Ishikawa (cell line): ENCODE measurements around the gene NEGR1.

Experiments used
- CEBPB ChIP-seq: IDR thresholded peaks from 2 replicates; pipeline ENCODE4 v1.6.1; 2012
- CREB1 ChIP-seq: IDR thresholded peaks from 2 replicates; pipeline ENCODE4 v1.6.1; 2012; ENCODE audit warnings: low read depth
- EGR1 ChIP-seq: IDR thresholded peaks from 2 replicates; pipeline ENCODE4 v1.6.1; 2012
- EP300 ChIP-seq: IDR thresholded peaks from 2 replicates; pipeline ENCODE4 v1.6.1; 2012; ENCODE audit warnings: borderline replicate concordance
- FOXM1 ChIP-seq: IDR thresholded peaks from 2 replicates; pipeline ENCODE4 v1.6.1; 2012; ENCODE audit warnings: low read depth, borderline replicate concordance
- NFIC ChIP-seq: IDR thresholded peaks from 2 replicates; pipeline ENCODE4 v1.6.1; 2012
- RAD21 ChIP-seq: IDR thresholded peaks from 2 replicates; pipeline ENCODE4 v1.6.1; 2012; ENCODE audit warnings: low read depth
- TAF1 ChIP-seq: IDR thresholded peaks from 2 replicates; pipeline ENCODE4 v1.6.1; 2012; ENCODE audit warnings: low read depth, mild to moderate bottlenecking
- TCF12 ChIP-seq: IDR thresholded peaks from 2 replicates; pipeline ENCODE4 v1.6.1; 2012; ENCODE audit warnings: low read depth
- TEAD4 ChIP-seq: IDR thresholded peaks from 2 replicates; pipeline ENCODE4 v1.6.1; 2012
- YY1 ChIP-seq: IDR thresholded peaks from 2 replicates; pipeline ENCODE4 v1.6.1; 2012; ENCODE audit warnings: low read depth
- ZBTB7A ChIP-seq: IDR thresholded peaks from 2 replicates; pipeline ENCODE4 v1.6.1; 2012; ENCODE audit warnings: low read depth
- TF ChIP-seq, protein P1 (sequence below): IDR thresholded peaks from 2 replicates; pipeline ENCODE4 v1.6.1; 2012; ENCODE audit warnings: low read depth, mild to moderate bottlenecking
- TF ChIP-seq, protein P2 (sequence below): IDR thresholded peaks from 2 replicates; pipeline ENCODE4 v1.6.1; 2012
- TF ChIP-seq, protein P3 (sequence below): IDR thresholded peaks from 2 replicates; pipeline ENCODE4 v1.6.1; 2012

The NEGR1 gene

DNA sequence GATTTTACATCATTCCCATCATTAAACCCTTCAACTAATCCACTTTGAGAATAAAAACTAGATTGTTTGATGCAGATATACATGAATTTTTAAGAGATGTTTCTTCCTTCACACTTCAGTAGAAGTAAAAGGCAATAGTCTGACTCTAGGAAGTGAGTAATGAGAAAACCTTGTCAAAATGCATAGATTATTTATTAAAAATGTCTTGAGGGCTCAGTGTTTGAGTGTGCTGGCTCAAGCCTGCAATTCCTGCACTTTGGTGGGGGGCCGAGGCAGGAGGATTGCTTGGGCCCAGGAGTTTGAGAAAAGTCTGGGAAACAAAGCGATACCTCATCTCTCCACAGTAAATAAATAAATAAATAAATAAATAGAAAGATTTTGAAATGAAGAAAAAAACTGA, 177.1 kb downstream of the NEGR1 start:
- TF ChIP-seq EP300: no peak
- no peak for TF ChIP-seq RAD21
- TF ChIP-seq YY1: no peak
- TF ChIP-seq, protein P1, sequence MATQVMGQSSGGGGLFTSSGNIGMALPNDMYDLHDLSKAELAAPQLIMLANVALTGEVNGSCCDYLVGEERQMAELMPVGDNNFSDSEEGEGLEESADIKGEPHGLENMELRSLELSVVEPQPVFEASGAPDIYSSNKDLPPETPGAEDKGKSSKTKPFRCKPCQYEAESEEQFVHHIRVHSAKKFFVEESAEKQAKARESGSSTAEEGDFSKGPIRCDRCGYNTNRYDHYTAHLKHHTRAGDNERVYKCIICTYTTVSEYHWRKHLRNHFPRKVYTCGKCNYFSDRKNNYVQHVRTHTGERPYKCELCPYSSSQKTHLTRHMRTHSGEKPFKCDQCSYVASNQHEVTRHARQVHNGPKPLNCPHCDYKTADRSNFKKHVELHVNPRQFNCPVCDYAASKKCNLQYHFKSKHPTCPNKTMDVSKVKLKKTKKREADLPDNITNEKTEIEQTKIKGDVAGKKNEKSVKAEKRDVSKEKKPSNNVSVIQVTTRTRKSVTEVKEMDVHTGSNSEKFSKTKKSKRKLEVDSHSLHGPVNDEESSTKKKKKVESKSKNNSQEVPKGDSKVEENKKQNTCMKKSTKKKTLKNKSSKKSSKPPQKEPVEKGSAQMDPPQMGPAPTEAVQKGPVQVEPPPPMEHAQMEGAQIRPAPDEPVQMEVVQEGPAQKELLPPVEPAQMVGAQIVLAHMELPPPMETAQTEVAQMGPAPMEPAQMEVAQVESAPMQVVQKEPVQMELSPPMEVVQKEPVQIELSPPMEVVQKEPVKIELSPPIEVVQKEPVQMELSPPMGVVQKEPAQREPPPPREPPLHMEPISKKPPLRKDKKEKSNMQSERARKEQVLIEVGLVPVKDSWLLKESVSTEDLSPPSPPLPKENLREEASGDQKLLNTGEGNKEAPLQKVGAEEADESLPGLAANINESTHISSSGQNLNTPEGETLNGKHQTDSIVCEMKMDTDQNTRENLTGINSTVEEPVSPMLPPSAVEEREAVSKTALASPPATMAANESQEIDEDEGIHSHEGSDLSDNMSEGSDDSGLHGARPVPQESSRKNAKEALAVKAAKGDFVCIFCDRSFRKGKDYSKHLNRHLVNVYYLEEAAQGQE: no peak
- TF ChIP-seq, protein P2, sequence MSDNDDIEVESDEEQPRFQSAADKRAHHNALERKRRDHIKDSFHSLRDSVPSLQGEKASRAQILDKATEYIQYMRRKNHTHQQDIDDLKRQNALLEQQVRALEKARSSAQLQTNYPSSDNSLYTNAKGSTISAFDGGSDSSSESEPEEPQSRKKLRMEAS: no peak
- TF ChIP-seq TCF12: no peak
- no peak for TF ChIP-seq TEAD4
- TF ChIP-seq FOXM1: no peak
- no peak for TF ChIP-seq NFIC
- no peak for TF ChIP-seq CREB1

DNA sequence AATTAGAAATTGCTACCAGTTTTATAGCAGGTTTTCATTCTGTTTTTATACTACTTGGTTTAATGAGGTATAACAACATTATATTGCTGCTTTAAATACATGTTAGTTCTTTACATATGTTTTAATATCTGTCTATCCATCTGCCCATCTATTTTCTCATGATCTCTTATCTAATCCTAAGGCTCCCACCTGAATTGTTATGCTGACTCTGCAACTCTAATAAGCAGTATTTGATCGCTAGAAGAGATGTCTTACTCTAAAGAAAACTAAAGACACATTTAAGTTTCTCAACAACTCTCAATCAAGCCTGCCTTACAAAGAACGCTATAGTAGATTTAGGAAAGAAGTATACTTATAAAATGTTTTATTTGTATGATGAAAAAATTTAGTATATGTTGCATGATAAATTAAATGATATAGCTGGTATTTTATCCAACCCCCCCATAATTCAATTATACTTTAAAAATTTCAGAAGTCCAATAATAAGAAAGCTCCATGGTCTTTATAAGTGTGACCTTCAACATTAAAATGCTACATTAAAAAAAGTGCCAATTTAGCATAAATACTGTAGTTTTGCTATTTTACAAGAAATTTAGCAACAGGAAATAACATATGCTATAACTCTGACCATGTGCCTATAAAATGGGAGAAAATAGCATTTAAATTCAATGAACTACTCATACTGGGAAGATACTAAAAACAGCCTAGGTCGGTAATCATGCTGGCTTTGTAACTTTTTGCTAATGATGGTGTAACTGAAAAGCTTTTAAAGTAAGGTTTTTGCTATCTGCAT, 180.3 kb downstream of the NEGR1 start:
- TF ChIP-seq FOXM1 (no peak), EGR1 (no peak), NFIC (no peak), CREB1 (no peak), EP300 (no peak), TAF1 (no peak), RAD21 (no peak), ZBTB7A (no peak), CEBPB (no peak), YY1 (no peak), TCF12 (no peak), TEAD4 (no peak)
- TF ChIP-seq, protein P2: no peak
- TF ChIP-seq, protein P3, sequence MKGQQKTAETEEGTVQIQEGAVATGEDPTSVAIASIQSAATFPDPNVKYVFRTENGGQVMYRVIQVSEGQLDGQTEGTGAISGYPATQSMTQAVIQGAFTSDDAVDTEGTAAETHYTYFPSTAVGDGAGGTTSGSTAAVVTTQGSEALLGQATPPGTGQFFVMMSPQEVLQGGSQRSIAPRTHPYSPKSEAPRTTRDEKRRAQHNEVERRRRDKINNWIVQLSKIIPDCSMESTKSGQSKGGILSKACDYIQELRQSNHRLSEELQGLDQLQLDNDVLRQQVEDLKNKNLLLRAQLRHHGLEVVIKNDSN: no peak
- TF ChIP-seq, protein P1: no peak

DNA sequence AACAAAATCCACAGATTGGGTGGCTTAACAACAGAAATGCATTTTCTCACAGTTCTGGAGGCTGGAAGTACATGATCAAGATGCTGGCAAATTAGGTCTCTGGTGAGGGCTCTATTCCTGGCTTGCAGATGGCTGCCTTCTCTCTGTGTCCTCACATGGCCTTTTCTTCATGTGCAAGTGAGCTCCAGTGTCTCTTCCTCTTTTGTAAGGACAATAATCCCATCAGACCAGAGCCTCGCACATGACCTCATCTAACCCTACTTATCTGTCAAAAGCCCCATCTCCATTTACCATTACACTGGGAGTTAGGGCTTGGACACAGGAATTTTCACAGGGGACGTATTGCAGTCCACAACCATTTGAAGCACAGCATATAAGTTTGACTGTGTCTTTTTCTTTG, 181.6 kb downstream of the NEGR1 start:
- no peak for TF ChIP-seq EGR1
- TF ChIP-seq CREB1: no peak
- TF ChIP-seq, protein P1: no peak
- TF ChIP-seq NFIC: no peak

- TF ChIP-seq YY1 (no peak), NFIC (no peak), TAF1 (no peak), CREB1 (no peak), EGR1 (no peak), EP300 (no peak), ZBTB7A (no peak), RAD21 (no peak), CEBPB (no peak), FOXM1 (no peak), TEAD4 (no peak), TCF12 (no peak)
- TF ChIP-seq, protein P2: no peak
- TF ChIP-seq, protein P1: no peak
- TF ChIP-seq, protein P3: no peak
Measured at GRCh38 chr1:72097851-72098570, 184.3 kb downstream of the NEGR1 start.
